Naive thymus-derived CD4-positive, alpha-beta T cell (primary cell): ENCODE measurements around the gene SLC25A20. TPM values are rescaled to one million over a fixed set of nuclear protein-coding genes. Genes with fewer than 3 reads are reported as not detected.

Experiments used
- ATAC-seq: fragments of 150-1000 bp; cut with Tn5 transposase; 2 replicates; pipeline ENCODE4 v1.10.0; 2021; ENCODE audit warnings: mild to moderate bottlenecking, moderate library complexity
- CTCF ChIA-PET: fragments of 350-600 bp; sonication (Branson Sonifier 250); formaldehyde crosslinking; loops from one replicate; lab custom pipeline; 2021; ENCODE audit warnings: antibody characterized with exemption; lab: Charles Lee
- POLR2A ChIA-PET: fragments of 350-600 bp; sonication (Branson Sonifier 250); formaldehyde crosslinking; loops from one replicate; lab custom pipeline; 2021; ENCODE audit warnings: antibody characterized with exemption, inconsistent platforms; lab: Charles Lee
- DNase-seq, 9 donors: peaks; one replicate each; pipeline versions ENCODE4 v3.0.0 to v3.0.0-alpha.2; 2020 to 2022; ENCODE audit warnings: mixed read lengths in 1 of 9
- H3K27ac ChIP-seq: one replicate; pipeline ENCODE4 v1.7.0; 2013; ENCODE audit warnings: mild to moderate bottlenecking, low read depth, low read length, moderate library complexity
- H3K27me3 ChIP-seq, 2 donors: one replicate each; pipeline ENCODE4 v1.7.0; 2013; ENCODE audit warnings: low read length in 2 of 2, mild to moderate bottlenecking in 2 of 2, moderate library complexity in 2 of 2; ENCODE audit not compliant: control insufficient read depth in 2 of 2, insufficient read depth in 2 of 2
- H3K36me3 ChIP-seq, 3 experiments: 1 replicate in 2 of 3; 2 replicates in 1 of 3; pipeline ENCODE4 v1.7.0; 2013; ENCODE audit warnings: low read length in 3 of 3, mild to moderate bottlenecking in 3 of 3, moderate library complexity in 1 of 3; ENCODE audit not compliant: insufficient read depth in 3 of 3, control insufficient read depth in 2 of 3
- H3K4me1 ChIP-seq, 2 donors: one replicate each; pipeline ENCODE4 v1.7.0; 2013; ENCODE audit warnings: low read length in 2 of 2, mild to moderate bottlenecking in 2 of 2, moderate library complexity in 1 of 2; ENCODE audit not compliant: control insufficient read depth in 2 of 2, insufficient read depth in 2 of 2
- H3K4me3 ChIP-seq: 2 replicates; pipeline ENCODE4 v1.7.0; 2013; ENCODE audit warnings: mild to moderate bottlenecking, low read length
- H3K9me3 ChIP-seq, 3 experiments: 1 replicate in 2 of 3; 2 replicates in 1 of 3; pipeline ENCODE4 v1.7.0; 2013; ENCODE audit warnings: low read length in 3 of 3; ENCODE audit not compliant: control insufficient read depth in 2 of 3
- H3K27ac Mint-ChIP-seq, 9 donors: one replicate each; pipeline ENCODE4 v1.8.0; 2020 to 2022; ENCODE audit warnings: mixed read lengths in 9 of 9, mild to moderate bottlenecking in 8 of 9, moderate library complexity in 5 of 9, inconsistent platforms in 2 of 9
- H3K27me3 Mint-ChIP-seq, 5 donors: one replicate each; pipeline ENCODE4 v1.8.0; 2021 to 2022; ENCODE audit warnings: mixed read lengths in 5 of 5, mild to moderate bottlenecking in 1 of 5
- H3K36me3 Mint-ChIP-seq, 5 donors: one replicate each; pipeline ENCODE4 v1.8.0; 2020 to 2022; ENCODE audit warnings: mixed read lengths in 5 of 5, mild to moderate bottlenecking in 3 of 5, inconsistent platforms in 1 of 5
- H3K4me1 Mint-ChIP-seq, 7 donors: one replicate each; pipeline ENCODE4 v1.8.0; 2020 to 2022; ENCODE audit warnings: mixed read lengths in 7 of 7, mild to moderate bottlenecking in 3 of 7, inconsistent platforms in 1 of 7
- H3K4me3 Mint-ChIP-seq, 10 donors: one replicate each; pipeline ENCODE4 v1.8.0; 2020 to 2022; ENCODE audit warnings: mild to moderate bottlenecking in 10 of 10, mixed read lengths in 10 of 10, moderate library complexity in 6 of 10, inconsistent platforms in 2 of 10
- H3K9me3 Mint-ChIP-seq, 11 donors: one replicate each; pipeline ENCODE4 v1.8.0; 2020 to 2022; ENCODE audit warnings: mixed read lengths in 11 of 11, mild to moderate bottlenecking in 4 of 11, inconsistent platforms in 1 of 11, moderate library complexity in 1 of 11
- intact Hi-C, 2 donors: fragments of 100-400 bp; cut with micrococcal nuclease; formaldehyde crosslinking; loops; one replicate each; pipeline ENCODE4 v1.15.1; 2023
- polyA plus RNA-seq, 2 donors: library from polyadenylated mRNA; unstranded; fragments of 300-500 nt; fragmentation: Illumina TruSeq; gene quantifications; one replicate each; pipeline ENCODE4 v1.2.3, GENCODE V29; 2021
- total RNA-seq, 6 experiments: library from RNA in 5 of 6; stranded (reverse) in 5 of 6; gene quantifications; 1 replicate in 5 of 6; 2 replicates in 1 of 6; pipeline ENCODE4 v1.2.3 and lab custom pipeline; 2021 to 2026

The SLC25A20 gene
- total and polyA plus RNA-seq, 7 experiments from 2014 or later = 6.6 to 27.3 (median 15.7) TPM

- Histone ChIP-seq H3K27ac (peak overlapping the region; percentile 79), H3K4me3 (peak overlapping the region; percentile 70), H3K27me3 (no peaks in the 10 kb centered on the region), H3K36me3 (peaks cover 0 to 7% (median 0%) of the 10 kb centered on the region in 3 experiments), H3K4me1 (peaks cover 15 to 21% of the 10 kb centered on the region in 2 donors), H3K9me3 (no peaks in the 10 kb centered on the region)
- POLR2A ChIA-PET = interaction anchor here (0.6 to 2.1 kb wide), 10 partner anchors 9 to 1055 kb away, joined by 3 to 13 read pairs (median 3); partner anchors contain the start of genes ARIH2 and IP6K2
- Mint-ChIP-seq H3K27me3 (no peaks in the 10 kb centered on the region), H3K27ac (peak overlapping the region; percentile 69 to 96 (median 86)), H3K4me1 (peaks cover 14 to 37% (median 32%) of the 10 kb centered on the region in 7 donors), H3K36me3 (peaks cover 0 to 12% (median 5%) of the 10 kb centered on the region in 5 donors), H3K4me3 (peak overlapping the region; percentile 86 to 93 (median 90)), H3K9me3 (no peaks in the 10 kb centered on the region)
- ATAC-seq (peak; percentile 60), DNase-seq (peak; percentile 28 to 67 (median 50))
- intact Hi-C loops = loop anchor here (1.0 to 5.0 kb wide), 9 partner anchors 35 to 245 kb away; partner anchors contain the start of genes ARIH2 (in 2 of the 2), SLC25A20 (in 2 of the 2), IP6K2 (in 1 of the 2) and NCKIPSD (in 1 of the 2)
- CTCF ChIA-PET = interaction anchor here (0.6 kb wide), 1 partner anchor 27 kb away, joined by 3 read pairs; no protein-coding TSS in a partner anchor
Measured at GRCh38 chr3:48847053-48847503, 51.6 kb downstream of the SLC25A20 start.

GRCh38 chr3:48845170-48845569 lies 53.5 kb downstream of the SLC25A20 start:
- H3K27me3 ChIP-seq = no peaks in the 10 kb centered on the region
- DNase-seq (no peak), ATAC-seq (no peak)
- Mint-ChIP-seq H3K9me3 (no peaks in the 10 kb centered on the region), H3K4me3 (peak overlapping the region; percentile 57 to 93 (median 88)), H3K27ac (peak overlapping the region in 5 of 9 donors; percentile 25 to 76 (median 32)), H3K36me3 (peaks cover 0 to 13% (median 5%) of the 10 kb centered on the region in 5 donors), H3K27me3 (no peaks in the 10 kb centered on the region), H3K4me1 (peaks cover 17 to 40% (median 32%) of the 10 kb centered on the region in 7 donors)
- ChIA-PET POLR2A (interaction anchor here (0.7 kb wide), 1 partner anchor 97 kb away, joined by 3 read pairs; no protein-coding TSS in a partner anchor), CTCF (no interaction called here)
- no peak overlapping the region for H3K4me3 ChIP-seq
- no peaks in the 10 kb centered on the region for H3K9me3 ChIP-seq
- no peak overlapping the region for H3K27ac ChIP-seq
- intact Hi-C loops = loop anchor here in 1 of 2 donors (5.0 kb wide), 3 partner anchors 58 to 247 kb away; partner anchors contain the start of gene QRICH1
- H3K36me3 ChIP-seq = peaks cover 0 to 7% (median 0%) of the 10 kb centered on the region in 3 experiments
- H3K4me1 ChIP-seq = peaks cover 15 to 21% of the 10 kb centered on the region in 2 donors

GRCh38 chr3:48837163-48837562 lies 61.5 kb downstream of the SLC25A20 start:
- no peaks in the 10 kb centered on the region for H3K27me3 ChIP-seq
- ATAC-seq (no peak), DNase-seq (no peak)
- H3K9me3 ChIP-seq = no peaks in the 10 kb centered on the region
- CTCF ChIA-PET = no interaction called here
- intact Hi-C loops = no loop called here
- no peaks in the 10 kb centered on the region for H3K36me3 ChIP-seq
- POLR2A ChIA-PET = no interaction called here
- Mint-ChIP-seq H3K9me3 (peaks cover 0 to 2% (median 0%) of the 10 kb centered on the region in 11 donors), H3K27me3 (no peaks in the 10 kb centered on the region), H3K4me3 (no peak overlapping the region), H3K36me3 (peaks cover 0 to 33% (median 14%) of the 10 kb centered on the region in 5 donors), H3K4me1 (peaks cover 9 to 31% (median 20%) of the 10 kb centered on the region in 7 donors), H3K27ac (peak overlapping the region in 2 of 9 donors; percentile 16 to 59)
- no peak overlapping the region for H3K27ac ChIP-seq
- H3K4me1 ChIP-seq = no peaks in the 10 kb centered on the region
- H3K4me3 ChIP-seq = no peak overlapping the region

- ChIA-PET CTCF (no interaction called here), POLR2A (no interaction called here)
- Histone ChIP-seq H3K36me3 (no peaks in the 10 kb centered on the region), H3K27me3 (no peaks in the 10 kb centered on the region), H3K27ac (no peak overlapping the region), H3K4me1 (no peaks in the 10 kb centered on the region), H3K9me3 (no peaks in the 10 kb centered on the region), H3K4me3 (no peak overlapping the region)
- DNase-seq (no peak), ATAC-seq (no peak)
- Mint-ChIP-seq H3K36me3 (peaks cover 0 to 33% (median 13%) of the 10 kb centered on the region in 5 donors), H3K4me1 (peaks cover 9 to 28% (median 19%) of the 10 kb centered on the region in 7 donors), H3K27me3 (no peaks in the 10 kb centered on the region), H3K27ac (no peak overlapping the region), H3K9me3 (peaks cover 0 to 2% (median 0%) of the 10 kb centered on the region in 11 donors), H3K4me3 (no peak overlapping the region)
- intact Hi-C loops = no loop called here
Measured at GRCh38 chr3:48835650-48836366, 62.9 kb downstream of the SLC25A20 start.

- POLR2A ChIA-PET = interaction anchor here (1.0 kb wide), 1 partner anchor 14 kb away, joined by 3 read pairs; no protein-coding TSS in a partner anchor
Measured at GRCh38 chr3:48832684-48833083, 66.0 kb downstream of the SLC25A20 start.

GRCh38 chr3:48830715-48831114 lies 68.0 kb downstream of the SLC25A20 start:
- Mint-ChIP-seq H3K27ac (no peak overlapping the region), H3K4me3 (no peak overlapping the region), H3K9me3 (peaks cover 0 to 2% (median 0%) of the 10 kb centered on the region in 11 donors), H3K36me3 (peaks cover 0 to 14% (median 4%) of the 10 kb centered on the region in 5 donors), H3K4me1 (peaks cover 0 to 20% (median 17%) of the 10 kb centered on the region in 7 donors), H3K27me3 (no peaks in the 10 kb centered on the region)
- no peaks in the 10 kb centered on the region for H3K36me3 ChIP-seq
- H3K4me3 ChIP-seq = no peak overlapping the region
- no peaks in the 10 kb centered on the region for H3K4me1 ChIP-seq
- intact Hi-C loops = no loop called here
- POLR2A ChIA-PET = no interaction called here
- H3K9me3 ChIP-seq = no peaks in the 10 kb centered on the region
- no peaks in the 10 kb centered on the region for H3K27me3 ChIP-seq
- ATAC-seq (no peak), DNase-seq (no peak)
- no peak overlapping the region for H3K27ac ChIP-seq
- CTCF ChIA-PET = interaction anchor here (0.6 kb wide), 1 partner anchor 81 kb away, joined by 4 read pairs; no protein-coding TSS in a partner anchor

More at GRCh38 chr3:48832684-48833083, 66.0 kb downstream of the SLC25A20 start:
- Histone ChIP-seq H3K4me1 (no peaks in the 10 kb centered on the region), H3K27ac (no peak overlapping the region), H3K9me3 (no peaks in the 10 kb centered on the region), H3K36me3 (no peaks in the 10 kb centered on the region), H3K4me3 (no peak overlapping the region), H3K27me3 (no peaks in the 10 kb centered on the region)
- Mint-ChIP-seq H3K36me3 (peaks cover 0 to 19% (median 10%) of the 10 kb centered on the region in 5 donors), H3K4me3 (no peak overlapping the region), H3K27me3 (no peaks in the 10 kb centered on the region), H3K4me1 (peaks cover 4 to 16% (median 11%) of the 10 kb centered on the region in 7 donors), H3K9me3 (no peaks in the 10 kb centered on the region), H3K27ac (no peak overlapping the region)
- CTCF ChIA-PET = interaction anchor here (0.7 kb wide), 1 partner anchor 157 kb away, joined by 3 read pairs; no protein-coding TSS in a partner anchor
- DNase-seq (no peak), ATAC-seq (no peak)
- intact Hi-C loops = no loop called here
